HG03108 (cell line): ENCODE results near the gene VSIG8.

Source experiments
- ATAC-seq: cut with Tn5 transposase; IDR thresholded peaks from one replicate; pipeline ENCODE4 v1.9.1; 2021; ENCODE audit warnings: moderate library complexity; ENCODE audit not compliant: unreplicated experiment

VSIG8 gene

GRCh38 chr1:159831412-159832141 is 30.9 kb downstream of the VSIG8 start:
- ATAC-seq = no peak

DNA sequence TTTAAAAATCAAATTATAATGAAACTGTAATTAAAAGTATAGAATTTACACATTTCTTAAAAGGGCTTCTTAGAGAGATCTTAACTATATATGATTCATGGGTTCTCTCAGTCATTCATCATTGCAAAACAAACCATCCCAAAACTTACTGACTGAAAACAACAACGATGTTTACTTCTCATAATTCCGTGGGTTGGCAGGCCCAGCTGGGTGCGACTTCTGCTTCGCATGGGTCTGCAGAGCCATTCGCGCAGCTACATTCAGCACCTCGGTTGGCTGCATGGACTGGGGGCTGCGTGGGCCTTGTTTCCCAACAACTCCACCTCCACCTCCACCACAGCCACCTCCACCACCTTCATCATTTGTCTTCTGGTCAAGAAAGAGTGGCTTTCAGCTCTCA is 31.7 kb downstream of the VSIG8 start:
- no peak for ATAC-seq

GRCh38 chr1:159829822-159830465 is 32.5 kb downstream of the VSIG8 start:
- no peak for ATAC-seq

- peak; percentile 77 for ATAC-seq
Measured at GRCh38 chr1:159829273-159829634, 33.2 kb downstream of the VSIG8 start.

- no peak for ATAC-seq
Measured at GRCh38 chr1:159828581-159829272, 33.7 kb downstream of the VSIG8 start.

DNA sequence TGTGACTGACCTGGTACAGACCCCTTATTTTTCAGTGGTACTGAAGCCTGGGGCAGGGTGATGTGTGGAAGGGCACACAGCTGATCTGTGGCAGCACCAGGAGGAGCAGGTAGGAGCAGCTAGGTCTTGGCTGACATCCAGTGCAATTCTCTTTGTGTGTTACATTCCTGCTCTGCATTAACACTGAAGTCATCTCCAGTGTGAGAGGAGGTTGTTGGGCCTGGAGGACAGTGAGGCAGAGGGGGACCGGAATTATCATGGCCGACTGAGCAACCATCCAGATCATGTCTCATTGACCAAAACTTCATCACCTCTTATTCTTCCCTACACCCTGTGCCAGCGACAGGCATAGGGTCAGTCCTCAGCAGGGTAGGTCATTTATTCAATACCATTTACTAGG is 34.3 kb downstream of the VSIG8 start:
- ATAC-seq = no peak

DNA sequence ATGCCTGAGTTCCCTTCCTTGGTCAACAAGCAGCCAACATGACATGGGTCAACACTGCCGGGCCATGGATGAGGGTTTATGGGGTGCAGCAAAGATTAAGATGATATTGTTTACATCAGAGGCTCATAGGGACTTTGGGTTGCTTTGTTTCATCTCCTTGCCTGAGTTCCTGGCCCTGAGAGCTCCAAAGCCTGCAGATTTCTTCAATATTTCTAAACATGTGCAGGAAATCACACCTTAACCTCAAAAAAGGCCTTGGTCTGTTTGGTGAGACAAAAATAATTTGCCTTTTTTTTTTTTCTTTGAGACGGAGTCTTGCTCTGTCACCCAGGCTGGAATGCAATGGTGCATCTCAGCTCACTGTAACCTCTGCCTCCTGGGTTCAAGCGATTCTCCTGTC is 34.9 kb downstream of the VSIG8 start:
- no peak for ATAC-seq

DNA sequence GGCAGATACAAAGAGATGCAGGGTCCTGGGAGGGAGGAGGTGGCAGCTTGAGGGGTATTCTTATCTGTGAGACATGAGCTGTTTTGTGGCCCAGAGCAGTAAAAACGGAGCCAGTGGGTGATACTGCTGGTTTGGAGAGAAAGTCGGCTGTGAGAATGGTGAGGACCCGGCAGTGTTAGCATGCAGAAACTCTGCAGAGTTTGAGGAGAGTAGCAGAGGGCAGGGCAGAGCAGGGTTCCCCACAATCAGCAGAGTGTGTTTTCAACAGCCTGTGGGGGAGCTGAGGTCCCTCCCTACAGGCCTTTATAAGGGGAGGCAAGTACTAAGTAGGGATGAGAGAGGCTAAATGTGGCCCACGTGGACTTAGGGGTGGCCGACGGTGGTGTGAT is 35.4 kb downstream of the VSIG8 start:
- no peak for ATAC-seq

DNA sequence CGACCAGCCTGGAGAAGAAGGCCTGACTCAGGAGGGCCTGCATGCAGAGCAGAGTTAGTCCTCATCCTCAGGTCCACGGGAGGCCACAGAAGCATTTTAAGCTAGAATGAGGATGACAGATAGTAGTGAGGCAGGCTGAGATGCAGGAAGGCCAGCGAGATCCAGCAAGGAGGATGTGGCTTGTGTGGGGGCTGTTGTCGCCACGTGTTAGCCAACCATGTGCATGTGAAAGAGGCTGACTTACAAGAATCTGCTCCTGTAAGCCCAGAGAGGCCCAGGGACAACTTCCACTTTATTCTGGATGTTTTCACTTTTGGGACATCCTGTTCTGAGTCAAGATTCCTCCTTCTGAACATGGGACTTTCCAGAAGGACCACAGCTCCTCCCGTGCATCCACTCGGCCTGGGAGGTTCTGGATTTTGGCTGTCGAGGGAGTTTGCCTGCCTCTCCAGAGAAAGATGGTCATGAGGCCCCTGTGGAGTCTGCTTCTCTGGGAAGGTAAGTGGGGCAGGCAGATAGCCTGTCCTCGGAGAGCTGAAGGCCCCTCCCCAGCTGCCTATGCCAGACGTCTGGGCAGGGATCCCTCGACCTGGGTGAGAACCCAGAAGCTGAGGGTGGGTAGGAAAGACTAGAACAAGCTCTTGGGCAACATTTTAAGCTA is 35.9 kb downstream of the VSIG8 start, which contains the start of gene SLAMF8:
Gene SLAMF8 (plus strand): TSS at position 433 of the 661 bp plus-strand sequence. CDS start 26 bp downstream, at position 459.
- no peak for ATAC-seq

GRCh38 chr1:159825564-159825963 is 36.9 kb downstream of the VSIG8 start:
- ATAC-seq = no peak

- no peak for ATAC-seq
Measured at GRCh38 chr1:159823406-159823805, 39.1 kb downstream of the VSIG8 start.

DNA sequence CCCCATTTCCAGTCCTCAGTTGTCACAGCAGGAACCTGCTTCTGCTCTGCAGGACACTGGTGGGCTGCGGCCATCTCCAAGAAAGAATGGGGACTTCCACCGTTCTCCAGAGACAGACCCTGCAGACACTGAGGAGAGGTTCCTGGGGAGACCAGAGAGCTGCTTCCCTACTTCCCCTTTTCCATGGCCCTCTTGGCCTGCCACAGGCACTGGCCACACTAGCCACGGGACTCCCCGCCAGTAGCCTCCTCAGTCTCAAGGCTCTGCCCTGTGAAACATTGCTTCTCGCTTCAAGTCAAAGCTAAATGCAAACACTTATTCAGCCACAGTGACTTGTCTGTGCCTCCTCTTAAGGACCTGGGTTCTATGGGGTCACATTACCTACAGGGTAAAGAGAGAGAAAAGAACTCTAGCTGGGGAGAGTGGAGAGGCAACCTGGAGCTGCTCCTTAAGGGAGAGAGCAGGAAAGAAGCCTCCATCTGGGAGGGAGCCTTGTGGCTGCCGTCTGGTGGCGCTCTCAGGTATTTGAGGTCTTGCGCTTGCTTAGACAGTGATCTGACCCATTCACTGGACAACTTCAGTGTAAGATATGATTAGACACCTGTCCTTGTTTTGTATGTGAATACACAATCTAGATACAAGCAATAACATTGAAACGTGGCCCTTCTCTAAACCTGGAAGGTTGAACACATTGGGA is 41.1 kb downstream of the VSIG8 start:
- ATAC-seq = no peak

- no peak for ATAC-seq
Measured at GRCh38 chr1:159817276-159818041, 45.0 kb downstream of the VSIG8 start.

DNA sequence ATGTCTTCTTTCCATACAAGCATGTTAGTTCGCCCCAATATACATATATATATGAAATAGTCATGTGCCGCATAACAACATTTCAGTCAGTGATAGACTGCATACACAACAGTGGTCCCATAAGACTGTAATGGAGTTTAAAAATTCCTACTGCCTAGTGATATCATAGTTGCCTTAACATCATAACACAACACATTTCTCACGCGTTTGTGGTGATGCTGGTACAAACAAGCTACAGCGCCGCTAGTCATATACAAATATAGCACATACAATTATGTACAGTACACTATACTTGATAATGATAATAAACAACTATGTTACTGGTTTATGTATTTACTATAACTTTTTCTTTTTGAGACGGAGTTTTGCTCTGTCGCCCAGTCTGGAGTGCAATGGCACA is 46.5 kb downstream of the VSIG8 start:
- ATAC-seq = no peak

GRCh38 chr1:159804924-159805323 is 57.5 kb downstream of the VSIG8 start:
- ATAC-seq = no peak
